ENCODE measurements around the gene CDH23. TPM values are rescaled to one million over a fixed set of nuclear protein-coding genes. Genes with fewer than 3 reads are reported as not detected.

Gene CDH23
- polyA plus RNA-seq, 2 of the 4 experiments (the other 2 are of a cell fraction), result 1.1 to 2.3 TPM

DNA sequence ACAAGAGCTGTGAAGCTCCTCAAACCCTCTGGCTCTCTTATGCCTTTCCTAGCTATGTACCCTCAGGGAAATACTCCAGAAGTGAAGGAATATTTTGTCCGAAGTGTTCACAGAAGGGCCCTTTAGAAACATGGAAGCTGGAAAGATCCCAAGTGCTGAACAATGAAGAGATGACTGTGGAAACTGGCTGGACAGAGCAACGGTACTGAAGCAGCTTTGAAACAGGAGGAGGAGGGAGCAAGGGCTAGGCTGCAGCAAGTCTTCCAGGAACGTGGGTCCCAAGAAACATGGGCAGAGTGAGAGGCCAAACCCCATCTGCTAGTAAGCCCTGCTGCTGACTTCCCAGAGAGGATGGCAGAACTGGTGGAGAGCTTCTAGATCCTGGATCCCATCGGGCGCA is 457.3 kb downstream of the CDH23 start:
- 67% methylated on average over 5 of the region's 5 CpGs for WGBS (ENCODE audit: missing lambda C conversion rate)
- no peak for ATAC-seq
- POLR2A ChIA-PET, result no interaction called here
- TF ChIP-seq CBX2 (IDR thresholded peaks at IDR 0.05; ENCODE audit: borderline replicate concordance, low read depth), result no peak
- no peak for TF ChIP-seq TFCP2L1 (CRISPR knock-in tag; IDR thresholded peaks at IDR 0.05)
- no peak for TF ChIP-seq GATA3 (IDR thresholded peaks at IDR 0.05; ENCODE audit: borderline replicate concordance)
- TF ChIP-seq, protein P1, sequence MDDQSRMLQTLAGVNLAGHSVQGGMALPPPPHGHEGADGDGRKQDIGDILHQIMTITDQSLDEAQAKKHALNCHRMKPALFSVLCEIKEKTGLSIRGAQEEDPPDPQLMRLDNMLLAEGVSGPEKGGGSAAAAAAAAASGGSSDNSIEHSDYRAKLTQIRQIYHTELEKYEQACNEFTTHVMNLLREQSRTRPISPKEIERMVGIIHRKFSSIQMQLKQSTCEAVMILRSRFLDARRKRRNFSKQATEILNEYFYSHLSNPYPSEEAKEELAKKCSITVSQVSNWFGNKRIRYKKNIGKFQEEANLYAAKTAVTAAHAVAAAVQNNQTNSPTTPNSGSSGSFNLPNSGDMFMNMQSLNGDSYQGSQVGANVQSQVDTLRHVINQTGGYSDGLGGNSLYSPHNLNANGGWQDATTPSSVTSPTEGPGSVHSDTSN (IDR thresholded peaks at IDR 0.05), result no peak
- no peak for TF ChIP-seq SREBF2 (IDR thresholded peaks at IDR 0.05)
- no peak for TF ChIP-seq JUNB (IDR thresholded peaks at IDR 0.05)
- no peak for TF ChIP-seq POLR2A (IDR thresholded peaks at IDR 0.05; ENCODE audit: low read length)
- no peak for TF ChIP-seq POLR2AphosphoS2 (conservative IDR thresholded peaks at IDR 0.05; ENCODE audit: low read length)
- CTCF ChIA-PET, result interaction anchor here (2.7 kb wide), 1 partner anchor 42 kb away, joined by 11 read pairs; no protein-coding TSS in a partner anchor
- Histone ChIP-seq H3K4me1 (peaks cover 23% of the 10 kb centered on the region), H3K4me3 (no peak overlapping the region), H3K4me2 (no peak overlapping the region), H3K27ac (peak overlapping the region; percentile 23 to 57; a peak in 3 of 6 replicates), H3K9me3 (no peaks in the 10 kb centered on the region)
- no peak for FAIRE-seq
- no peak for DNase-seq (ENCODE audit: low read depth in 1 of 2, low spot score in 1 of 2)

GRCh38 chr10:71856619-71857018 is 459.9 kb downstream of the CDH23 start:
- Histone ChIP-seq H3K9me3 (no peaks in the 10 kb centered on the region), H3K4me1 (peaks cover 35% of the 10 kb centered on the region), H3K4me3 (no peak overlapping the region), H3K27ac (peak overlapping the region; percentile 12 to 91; a peak in 5 of 6 replicates), H3K4me2 (no peak overlapping the region)
- no peak for FAIRE-seq
- 86% methylated on average over 4 of the region's 4 CpGs for WGBS (ENCODE audit: missing lambda C conversion rate)
- TF ChIP-seq HES2 (IDR thresholded peaks at IDR 0.05), result no peak
- no peak for TF ChIP-seq GATA3 (IDR thresholded peaks at IDR 0.05; ENCODE audit: borderline replicate concordance)
- TF ChIP-seq MAFK (IDR thresholded peaks at IDR 0.05; ENCODE audit: partially characterized antibody), result no peak
- TF ChIP-seq, protein P2, sequence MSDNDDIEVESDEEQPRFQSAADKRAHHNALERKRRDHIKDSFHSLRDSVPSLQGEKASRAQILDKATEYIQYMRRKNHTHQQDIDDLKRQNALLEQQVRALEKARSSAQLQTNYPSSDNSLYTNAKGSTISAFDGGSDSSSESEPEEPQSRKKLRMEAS (IDR thresholded peaks at IDR 0.05), result no peak
- TF ChIP-seq CBX2 (IDR thresholded peaks at IDR 0.05; ENCODE audit: borderline replicate concordance, low read depth), result no peak
- TF ChIP-seq ESRRA (IDR thresholded peaks at IDR 0.05; ENCODE audit: borderline replicate concordance, low read length), result no peak
- TF ChIP-seq NR3C1 (IDR thresholded peaks at IDR 0.05), result no peak
- TF ChIP-seq, protein P3, sequence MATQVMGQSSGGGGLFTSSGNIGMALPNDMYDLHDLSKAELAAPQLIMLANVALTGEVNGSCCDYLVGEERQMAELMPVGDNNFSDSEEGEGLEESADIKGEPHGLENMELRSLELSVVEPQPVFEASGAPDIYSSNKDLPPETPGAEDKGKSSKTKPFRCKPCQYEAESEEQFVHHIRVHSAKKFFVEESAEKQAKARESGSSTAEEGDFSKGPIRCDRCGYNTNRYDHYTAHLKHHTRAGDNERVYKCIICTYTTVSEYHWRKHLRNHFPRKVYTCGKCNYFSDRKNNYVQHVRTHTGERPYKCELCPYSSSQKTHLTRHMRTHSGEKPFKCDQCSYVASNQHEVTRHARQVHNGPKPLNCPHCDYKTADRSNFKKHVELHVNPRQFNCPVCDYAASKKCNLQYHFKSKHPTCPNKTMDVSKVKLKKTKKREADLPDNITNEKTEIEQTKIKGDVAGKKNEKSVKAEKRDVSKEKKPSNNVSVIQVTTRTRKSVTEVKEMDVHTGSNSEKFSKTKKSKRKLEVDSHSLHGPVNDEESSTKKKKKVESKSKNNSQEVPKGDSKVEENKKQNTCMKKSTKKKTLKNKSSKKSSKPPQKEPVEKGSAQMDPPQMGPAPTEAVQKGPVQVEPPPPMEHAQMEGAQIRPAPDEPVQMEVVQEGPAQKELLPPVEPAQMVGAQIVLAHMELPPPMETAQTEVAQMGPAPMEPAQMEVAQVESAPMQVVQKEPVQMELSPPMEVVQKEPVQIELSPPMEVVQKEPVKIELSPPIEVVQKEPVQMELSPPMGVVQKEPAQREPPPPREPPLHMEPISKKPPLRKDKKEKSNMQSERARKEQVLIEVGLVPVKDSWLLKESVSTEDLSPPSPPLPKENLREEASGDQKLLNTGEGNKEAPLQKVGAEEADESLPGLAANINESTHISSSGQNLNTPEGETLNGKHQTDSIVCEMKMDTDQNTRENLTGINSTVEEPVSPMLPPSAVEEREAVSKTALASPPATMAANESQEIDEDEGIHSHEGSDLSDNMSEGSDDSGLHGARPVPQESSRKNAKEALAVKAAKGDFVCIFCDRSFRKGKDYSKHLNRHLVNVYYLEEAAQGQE (IDR thresholded peaks at IDR 0.05), result no peak
- no peak for TF ChIP-seq RNF2 (IDR thresholded peaks at IDR 0.05; ENCODE audit: borderline replicate concordance, low read depth)
- no peak for TF ChIP-seq HDAC2 (IDR thresholded peaks at IDR 0.05)
- TF ChIP-seq KDM5A (IDR thresholded peaks at IDR 0.05), result no peak
- TF ChIP-seq EHMT2 (IDR thresholded peaks at IDR 0.05; ENCODE audit: low read depth), result no peak
- POLR2A ChIA-PET, result no interaction called here
- no peak for ATAC-seq
- CTCF ChIA-PET, result interaction anchor here (0.7 to 1.4 kb wide), 3 partner anchors 40 to 97 kb away, joined by 3 read pairs; no protein-coding TSS in a partner anchor
- DNase-seq (ENCODE audit: low read depth in 1 of 2, low spot score in 1 of 2), result no peak

Measured in A549 (cell line).